IMR-90 (cell line): ENCODE results near the gene LDLRAD3. TPM values are rescaled to one million over a fixed set of nuclear protein-coding genes. Genes with fewer than 3 reads are reported as not detected.

Experiments
- ATAC-seq: fragments of 200-7000 bp; cut with Tn5 transposase; 2 replicates; pipeline ENCODE4 v1.9.1; 2020; ENCODE audit warnings: low read depth, mild to moderate bottlenecking, moderate library complexity
- BruUV-seq: library from RNA; stranded (reverse); fragments of 400-500 nt; replicated peaks from 2 replicates; lab custom pipeline; 2021; lab: Mats Ljungman, UMichigan
- CTCF ChIA-PET: fragments of 300-600 bp; formaldehyde crosslinking; extraction: SDS; loops from one replicate; lab custom pipeline; 2021; ENCODE audit warnings: antibody characterized with exemption; lab: Yijun Ruan, JAX
- POLR2A ChIA-PET: fragments of 300-600 bp; sonication (Branson Sonifier 250); formaldehyde crosslinking; loops from one replicate; lab custom pipeline; 2022; ENCODE audit warnings: antibody characterized with exemption; ENCODE audit not compliant: unreplicated experiment; lab: Charles Lee
- DNase-seq: peaks from one replicate; pipeline ENCODE4 v3.0.0; 2013
- H2AFZ ChIP-seq: replicated peaks from 2 replicates; pipeline ENCODE3; 2013; ENCODE audit warnings: low read length, mild to moderate bottlenecking; ENCODE audit not compliant: poor library complexity
- H2AK5ac ChIP-seq: 2 replicates; pipeline ENCODE4 v1.6.1; 2013; ENCODE audit warnings: low read depth, low read length, inconsistent platforms
- H2AK9ac ChIP-seq: replicated peaks from 2 replicates; pipeline ENCODE3; 2013; ENCODE audit warnings: mild to moderate bottlenecking, low read depth, low read length, moderate library complexity; ENCODE audit not compliant: poor library complexity
- H2BK120ac ChIP-seq: 2 replicates; pipeline ENCODE4 v1.6.1; 2013; ENCODE audit warnings: low read depth, low read length, inconsistent platforms
- H2BK15ac ChIP-seq: 3 replicates; pipeline ENCODE4 v1.6.1; 2013; ENCODE audit warnings: low read depth, low read length, inconsistent platforms
- H2BK20ac ChIP-seq: 2 replicates; pipeline ENCODE4 v1.6.1; 2013; ENCODE audit warnings: low read depth, mild to moderate bottlenecking, inconsistent platforms, low read length, moderate library complexity
- H2BK5ac ChIP-seq: 2 replicates; pipeline ENCODE4 v1.6.1; 2013; ENCODE audit warnings: mild to moderate bottlenecking, low read depth, low read length, inconsistent platforms; ENCODE audit not compliant: poor library complexity, severe bottlenecking
- H3K14ac ChIP-seq: replicated peaks from 2 replicates; pipeline ENCODE4 v1.6.1; 2013; ENCODE audit warnings: low read depth, low read length, inconsistent platforms
- H3K18ac ChIP-seq: 2 replicates; pipeline ENCODE4 v1.6.1; 2013; ENCODE audit warnings: low read depth, low read length, control low read depth
- H3K23ac ChIP-seq: 2 replicates; pipeline ENCODE4 v1.6.1; 2013; ENCODE audit warnings: low read depth, low read length, inconsistent platforms
- H3K27ac ChIP-seq: 2 replicates; pipeline ENCODE4 v1.5.1; 2013; ENCODE audit warnings: mild to moderate bottlenecking, control low read depth, low read length; ENCODE audit not compliant: insufficient read depth
- H3K27me3 ChIP-seq: 2 replicates; pipeline ENCODE4 v1.6.1; 2013; ENCODE audit warnings: low read length; ENCODE audit not compliant: control insufficient read depth, insufficient read depth
- H3K36me3 ChIP-seq: 2 replicates; pipeline ENCODE4 v1.6.1; 2013; ENCODE audit warnings: low read length, mixed read lengths; ENCODE audit not compliant: control insufficient read depth, insufficient read depth
- H3K4ac ChIP-seq: 2 replicates; pipeline ENCODE4 v1.6.1; 2013; ENCODE audit warnings: low read depth, low read length, inconsistent platforms
- H3K4me1 ChIP-seq: 2 replicates; pipeline ENCODE4 v1.6.1; 2013; ENCODE audit warnings: low read length, mixed read lengths; ENCODE audit not compliant: control insufficient read depth, insufficient read depth
- H3K4me2 ChIP-seq: 2 replicates; pipeline ENCODE4 v1.6.1; 2013; ENCODE audit warnings: low read depth, mild to moderate bottlenecking, control low read depth, low read length, moderate library complexity
- H3K4me3 ChIP-seq: 2 replicates; pipeline ENCODE4 v1.5.1; 2013; ENCODE audit warnings: low read depth, mild to moderate bottlenecking, control low read depth, low read length, moderate library complexity; ENCODE audit not compliant: insufficient read depth
- H3K56ac ChIP-seq: 2 replicates; pipeline ENCODE4 v1.6.1; 2013; ENCODE audit warnings: low read length, inconsistent platforms; ENCODE audit not compliant: insufficient read depth; ENCODE audit errors: extremely low read depth
- H3K79me1 ChIP-seq, 2 experiments: 2 replicates each; pipeline ENCODE4 v1.6.1; 2013; ENCODE audit warnings: low read length in 2 of 2, inconsistent platforms in 1 of 2, low read depth in 1 of 2
- H3K9ac ChIP-seq: 2 replicates; pipeline ENCODE4 v1.6.1; 2013; ENCODE audit warnings: low read depth, low read length, control low read depth
- H3K9me1 ChIP-seq: 2 replicates; pipeline ENCODE4 v1.6.1; 2013; ENCODE audit warnings: low read length, inconsistent platforms; ENCODE audit not compliant: insufficient read depth
- H3K9me3 ChIP-seq: 2 replicates; pipeline ENCODE4 v1.6.1; 2013; ENCODE audit warnings: low read length; ENCODE audit not compliant: control insufficient read depth, insufficient read depth
- H4K20me1 ChIP-seq: 2 replicates; pipeline ENCODE4 v1.6.1; 2013; ENCODE audit warnings: low read length, inconsistent platforms; ENCODE audit not compliant: insufficient read depth
- H4K5ac ChIP-seq: 2 replicates; pipeline ENCODE4 v1.6.1; 2013; ENCODE audit warnings: mild to moderate bottlenecking, low read depth, low read length, control low read depth
- H4K8ac ChIP-seq, 2 experiments: 2 replicates each; pipeline ENCODE4 v1.6.1; 2013; ENCODE audit warnings: low read depth in 2 of 2, low read length in 2 of 2, control low read depth in 1 of 2, inconsistent platforms in 1 of 2
- H4K91ac ChIP-seq: 2 replicates; pipeline ENCODE4 v1.6.1; 2013; ENCODE audit warnings: low read depth, low read length, inconsistent platforms; ENCODE audit not compliant: insufficient read depth
- BHLHE40 ChIP-seq: fragments of 150-350 bp; IDR thresholded peaks from 2 replicates; pipeline ENCODE4 v1.6.1; 2016; ENCODE audit warnings: mild to moderate bottlenecking, low read depth, low read length
- NFE2L2 ChIP-seq: fragments of 150-350 bp; IDR thresholded peaks from 2 replicates; pipeline ENCODE4 v1.6.1; 2016; ENCODE audit warnings: low read depth, mild to moderate bottlenecking, low read length
- RCOR1 ChIP-seq: IDR thresholded peaks from 2 replicates; pipeline ENCODE4 v1.6.1; 2012; ENCODE audit warnings: mild to moderate bottlenecking, low read length, improper control_type of control experiment; ENCODE audit not compliant: insufficient replicate concordance
- RFX5 ChIP-seq: IDR thresholded peaks from 2 replicates; pipeline ENCODE4 v1.8.0; 2012; ENCODE audit warnings: low read depth, mild to moderate bottlenecking, low read length, moderate library complexity
- dilution Hi-C: fragments of 300-500 bp; cut with HindIII; formaldehyde crosslinking; loops from one replicate; pipeline ENCODE4 v1.14.3; 2018; ENCODE audit warnings: low sequenced_read_pairs; ENCODE audit not compliant: unreplicated experiment
- in situ Hi-C: fragments of 300-500 bp; cut with MboI; formaldehyde crosslinking; loops from 3 replicates; pipeline ENCODE4 v1.14.3; 2019; ENCODE audit warnings: low sequenced_read_pairs, inconsistent platforms, mixed read lengths
- intact Hi-C: fragments of 100-400 bp; cut with micrococcal nuclease; formaldehyde crosslinking; loops from 2 replicates; pipeline ENCODE4 v1.10.0; 2022
- polyA plus RNA-seq, 3 experiments: library from polyadenylated mRNA; depleted of rRNA; stranded (reverse); fragments of >200 nt; gene quantifications; 2 replicates each; pipeline ENCODE4 v1.2.3, GENCODE V29; 2012; ENCODE audit warnings: low replicate concordance in 1 of 3
- total RNA-seq: library from RNA; depleted of rRNA; stranded (reverse); fragments of >200 nt; gene quantifications from 2 replicates; pipeline ENCODE4 v1.2.3, GENCODE V29; 2012
- TF ChIP-seq, protein P1 (sequence below): fragments of 150-350 bp; IDR thresholded peaks from 2 replicates; pipeline ENCODE4 v1.6.1; 2017; ENCODE audit warnings: mild to moderate bottlenecking, antibody characterized with exemption, low read length, low read depth

The LDLRAD3 gene
- total and polyA plus RNA-seq, 2 of the 4 experiments (the other 2 are of a cell fraction) = 2.7 to 6.4 TPM

DNA sequence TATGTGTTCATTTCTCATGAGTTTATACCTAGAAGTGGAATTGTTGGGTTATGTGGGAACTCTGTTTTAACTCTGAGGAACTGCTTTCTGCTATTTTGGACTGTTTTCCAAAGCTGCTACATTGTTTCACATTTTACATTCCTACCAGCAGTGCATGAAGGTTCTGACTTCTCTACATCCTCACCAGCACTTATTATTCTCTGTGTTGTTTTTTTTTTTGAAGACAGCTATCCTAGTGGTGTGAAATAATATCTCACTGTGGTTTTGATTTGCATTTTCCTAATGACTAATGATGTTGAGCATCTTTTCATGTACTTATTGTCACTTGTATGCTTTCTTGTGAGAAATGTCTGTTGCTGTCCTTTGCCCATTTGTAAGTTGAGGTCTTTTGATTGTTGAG, 175.4 kb downstream of the LDLRAD3 start:
- Histone ChIP-seq H3K79me1 (no peaks in the 10 kb centered on the region), H4K5ac (no peak overlapping the region), H3K4ac (no peak overlapping the region), H2BK15ac (no peak overlapping the region), H3K18ac (no peak overlapping the region), H3K14ac (no peak overlapping the region), H3K27ac (no peak overlapping the region), H3K9ac (no peak overlapping the region), H4K20me1 (no peaks in the 10 kb centered on the region), H4K91ac (no peak overlapping the region), H2BK120ac (no peak overlapping the region), H3K9me3 (no peaks in the 10 kb centered on the region), H2AK5ac (no peak overlapping the region), H3K4me2 (no peak overlapping the region), H3K36me3 (peaks cover 2% of the 10 kb centered on the region), H3K9me1 (peaks cover 4% of the 10 kb centered on the region; the same call in 1 of the 2 replicates), H3K4me3 (no peak overlapping the region), H3K4me1 (peaks cover 5% of the 10 kb centered on the region; the same call in 1 of the 2 replicates), H2BK20ac (no peak overlapping the region), H2AK9ac (no peak overlapping the region), H2AFZ (no peak overlapping the region), H3K27me3 (no peaks in the 10 kb centered on the region), H3K23ac (no peak overlapping the region), H3K56ac (no peak overlapping the region), H4K8ac (no peak overlapping the region), H2BK5ac (no peak overlapping the region)
- dilution Hi-C loops = no loop called here
- BruUV-seq = no TSS peak
- DNase-seq = no peak
- no peak for ATAC-seq
- intact Hi-C loops = no loop called here
- in situ Hi-C loops = no loop called here
- POLR2A ChIA-PET = no interaction called here
- CTCF ChIA-PET = interaction anchor here (0.6 kb wide), 1 partner anchor 45 kb away, joined by 5 read pairs; no protein-coding TSS in a partner anchor
- TF ChIP-seq NFE2L2 (no peak), RCOR1 (no peak), RFX5 (no peak), BHLHE40 (no peak)
- TF ChIP-seq, protein P1, sequence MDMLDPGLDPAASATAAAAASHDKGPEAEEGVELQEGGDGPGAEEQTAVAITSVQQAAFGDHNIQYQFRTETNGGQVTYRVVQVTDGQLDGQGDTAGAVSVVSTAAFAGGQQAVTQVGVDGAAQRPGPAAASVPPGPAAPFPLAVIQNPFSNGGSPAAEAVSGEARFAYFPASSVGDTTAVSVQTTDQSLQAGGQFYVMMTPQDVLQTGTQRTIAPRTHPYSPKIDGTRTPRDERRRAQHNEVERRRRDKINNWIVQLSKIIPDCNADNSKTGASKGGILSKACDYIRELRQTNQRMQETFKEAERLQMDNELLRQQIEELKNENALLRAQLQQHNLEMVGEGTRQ = no peak
